ENCODE results near the gene CYTH3. TPM values are rescaled to one million over a fixed set of nuclear protein-coding genes. Genes with fewer than 3 reads are reported as not detected.
"Not testable (repeated sequence)": the region's sequence is repeated elsewhere in the genome, so short reads cannot be mapped to it uniquely, and the experiment has no call there.

CYTH3 gene
- total and polyA plus RNA-seq, 2 donors (not counting 1 experiment from before 2014, with no cell fraction given): 39.1 to 73.3 TPM

GRCh38 chr7:6197801-6198551, 74.4 kb downstream of the CYTH3 start:
- no peaks in the 10 kb centered on the region for H3K4me1 ChIP-seq (ENCODE audit: control insufficient read depth, extremely low read depth, insufficient read depth, low read length)
- no peak overlapping the region for H3K9ac ChIP-seq (ENCODE audit: insufficient read depth, low read length)
- H4K20me1 ChIP-seq (ENCODE audit: control insufficient read depth, extremely low read depth, insufficient read depth, low read length): no peaks in the 10 kb centered on the region

DNA sequence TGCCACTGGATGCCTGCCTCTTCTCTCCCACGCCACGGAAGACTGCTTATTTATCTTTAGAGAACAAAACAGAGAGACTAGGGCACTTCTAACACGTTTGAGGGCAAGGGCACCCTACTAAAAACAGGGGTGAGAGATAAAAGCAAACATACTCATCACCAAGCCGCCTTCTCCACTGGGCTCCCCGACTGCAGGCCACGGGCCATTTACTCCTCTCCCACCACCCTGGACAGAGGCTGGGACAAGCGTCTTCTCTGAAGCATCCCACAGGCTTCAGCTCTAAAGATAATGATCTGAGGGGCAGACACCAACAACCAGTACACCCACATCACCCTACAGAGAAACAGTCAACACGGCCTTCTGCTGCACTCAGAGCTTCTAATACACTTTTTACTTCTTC, 78.7 kb downstream of the CYTH3 start:
- no peaks in the 10 kb centered on the region for H3K27me3 ChIP-seq (ENCODE audit: control insufficient read depth, insufficient read depth, low read length)
- no peaks in the 10 kb centered on the region for H3K4me1 ChIP-seq (ENCODE audit: control insufficient read depth, extremely low read depth, insufficient read depth, low read length)
- peaks cover 45% of the 10 kb centered on the region for H3K79me2 ChIP-seq (ENCODE audit: control insufficient read depth, insufficient read depth, low read length)
- no peak overlapping the region for H3K27ac ChIP-seq (ENCODE audit: insufficient read depth, low read length)
- H3K4me3 ChIP-seq (replicated peaks in 1 of 4; ENCODE audit: control extremely low read depth in 1 of 4, insufficient read depth in 1 of 4, low read depth in 3 of 4, low read length in 4 of 4): no peak overlapping the region
- H3K4me2 ChIP-seq (ENCODE audit: extremely low read depth, insufficient read depth, low read length): no peak overlapping the region
- peaks cover 5% of the 10 kb centered on the region for H3K36me3 ChIP-seq (ENCODE audit: control insufficient read depth, insufficient read depth, low read length)
- TF ChIP-seq CTCF (conservative IDR thresholded peaks at IDR 0.05 in 1 of 2, IDR thresholded peaks at IDR 0.05 in 1 of 2; ENCODE audit: low read depth in 1 of 2, low read length in 2 of 2): no peak
- TF ChIP-seq EZH2 (IDR thresholded peaks at IDR 0.05; ENCODE audit: low read length, missing control alignments): no peak
- no peak overlapping the region for H3K9ac ChIP-seq (ENCODE audit: insufficient read depth, low read length)
- no peak overlapping the region for H2AFZ ChIP-seq (ENCODE audit: low read length)
- no peak for DNase-seq (ENCODE audit: low read depth in 2 of 2)
- H4K20me1 ChIP-seq (ENCODE audit: control insufficient read depth, extremely low read depth, insufficient read depth, low read length): no peaks in the 10 kb centered on the region
- H3K9me3 ChIP-seq (ENCODE audit: control insufficient read depth, insufficient read depth, low read depth, low read length): no peaks in the 10 kb centered on the region

More at GRCh38 chr7:6197801-6198551, 74.4 kb downstream of the CYTH3 start:
- no peaks in the 10 kb centered on the region for H3K9me3 ChIP-seq (ENCODE audit: control insufficient read depth, insufficient read depth, low read depth, low read length)
- peaks cover 1% of the 10 kb centered on the region for H3K36me3 ChIP-seq (ENCODE audit: control insufficient read depth, insufficient read depth, low read length)
- H3K79me2 ChIP-seq (ENCODE audit: control insufficient read depth, insufficient read depth, low read length): peaks cover 62% of the 10 kb centered on the region
- H2AFZ ChIP-seq (ENCODE audit: low read length): no peak overlapping the region
- H3K27me3 ChIP-seq (ENCODE audit: control insufficient read depth, insufficient read depth, low read length): no peaks in the 10 kb centered on the region
- no peak overlapping the region for H3K4me3 ChIP-seq (replicated peaks in 1 of 4; ENCODE audit: control extremely low read depth in 1 of 4, insufficient read depth in 1 of 4, low read depth in 3 of 4, low read length in 4 of 4)
- no peak for DNase-seq (ENCODE audit: low read depth in 2 of 2)
- H3K27ac ChIP-seq (ENCODE audit: insufficient read depth, low read length): no peak overlapping the region
- no peak overlapping the region for H3K4me2 ChIP-seq (ENCODE audit: extremely low read depth, insufficient read depth, low read length)
- TF ChIP-seq CTCF (conservative IDR thresholded peaks at IDR 0.05 in 1 of 2, IDR thresholded peaks at IDR 0.05 in 1 of 2; ENCODE audit: low read depth in 1 of 2, low read length in 2 of 2) (no peak), EZH2 (IDR thresholded peaks at IDR 0.05; ENCODE audit: low read length, missing control alignments) (no peak)

GRCh38 chr7:6190563-6190962, 81.9 kb downstream of the CYTH3 start:
- not testable (repeated sequence) for H3K4me3 ChIP-seq (replicated peaks in 1 of 4; ENCODE audit: control extremely low read depth in 1 of 4, insufficient read depth in 1 of 4, low read depth in 3 of 4, low read length in 4 of 4); H3K27me3 ChIP-seq (ENCODE audit: control insufficient read depth, insufficient read depth, low read length); H3K4me2 ChIP-seq (ENCODE audit: extremely low read depth, insufficient read depth, low read length); DNase-seq (ENCODE audit: low read depth in 2 of 2); H3K27ac ChIP-seq (ENCODE audit: insufficient read depth, low read length); H3K9me3 ChIP-seq (ENCODE audit: control insufficient read depth, insufficient read depth, low read depth, low read length); H3K4me1 ChIP-seq (ENCODE audit: control insufficient read depth, extremely low read depth, insufficient read depth, low read length); H4K20me1 ChIP-seq (ENCODE audit: control insufficient read depth, extremely low read depth, insufficient read depth, low read length); H3K9ac ChIP-seq (ENCODE audit: insufficient read depth, low read length); H2AFZ ChIP-seq (ENCODE audit: low read length)
- Histone ChIP-seq H3K79me2 (ENCODE audit: control insufficient read depth, insufficient read depth, low read length) (peaks cover 29% of the 10 kb centered on the region), H3K36me3 (ENCODE audit: control insufficient read depth, insufficient read depth, low read length) (peaks cover 15% of the 10 kb centered on the region)

Measured in fibroblast of lung (primary cell).